Adrenal gland (tissue), 5 donors: ENCODE results near the gene SWI5.

ENCODE experiments used
- POLR2A ChIP-seq, 2 donors: fragments of 450-650 bp; IDR thresholded peaks; one replicate each; pipeline ENCODE4 v1.6.1; 2017; ENCODE audit warnings: antibody characterized with exemption in 2 of 2, mild to moderate bottlenecking in 2 of 2, moderate library complexity in 1 of 2
- TF ChIP-seq, protein P1 (sequence below), 6 experiments: fragments of 450-650 bp in 4 of 6; fragments of 200-600 bp in 2 of 6; sonication (generic) in 1 of 6; IDR thresholded peaks; 1 replicate in 5 of 6; 2 replicates in 1 of 6; pipeline versions ENCODE4 v1.5.1 to v1.8.0; 2016 to 2021; ENCODE audit warnings: antibody characterized with exemption in 6 of 6, mild to moderate bottlenecking in 2 of 6, moderate library complexity in 1 of 6
- donor health status: DM: no; HTN: no; CAD: no.

DNA sequence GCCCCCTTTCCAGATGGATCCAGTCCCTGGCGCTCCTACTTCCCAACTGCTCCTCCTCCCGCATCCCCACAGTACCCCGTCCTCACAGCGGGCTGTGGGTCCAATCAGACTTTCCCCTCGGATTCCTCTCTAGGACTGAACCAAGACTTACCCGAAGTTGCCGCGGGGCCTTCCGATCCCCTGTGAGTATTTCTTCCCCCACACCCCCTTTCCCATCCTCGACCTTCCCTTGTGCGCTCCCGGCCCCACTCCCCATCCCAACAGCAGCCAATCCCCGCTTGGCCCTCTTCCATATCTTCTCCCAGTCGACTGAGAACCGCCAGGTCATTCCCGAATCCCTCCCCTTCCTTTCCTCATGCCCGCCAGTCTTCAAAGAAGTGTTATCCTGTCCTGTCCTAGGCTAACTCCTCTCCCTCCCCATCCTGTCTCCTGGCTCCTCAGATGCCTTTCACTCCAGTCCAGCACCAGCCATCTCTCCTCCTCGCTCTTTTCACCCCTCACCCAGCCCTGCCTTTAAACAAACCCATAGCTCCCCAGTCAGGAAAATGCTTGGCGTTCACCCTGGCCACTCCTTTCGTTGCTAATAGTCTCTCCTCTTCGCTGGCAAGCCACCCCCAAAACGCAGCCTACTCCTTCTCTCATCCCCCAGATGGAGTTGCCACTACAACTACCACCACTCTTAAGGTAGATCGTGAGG is 646 bp downstream of the SWI5 start:
- TF ChIP-seq, protein P1, sequence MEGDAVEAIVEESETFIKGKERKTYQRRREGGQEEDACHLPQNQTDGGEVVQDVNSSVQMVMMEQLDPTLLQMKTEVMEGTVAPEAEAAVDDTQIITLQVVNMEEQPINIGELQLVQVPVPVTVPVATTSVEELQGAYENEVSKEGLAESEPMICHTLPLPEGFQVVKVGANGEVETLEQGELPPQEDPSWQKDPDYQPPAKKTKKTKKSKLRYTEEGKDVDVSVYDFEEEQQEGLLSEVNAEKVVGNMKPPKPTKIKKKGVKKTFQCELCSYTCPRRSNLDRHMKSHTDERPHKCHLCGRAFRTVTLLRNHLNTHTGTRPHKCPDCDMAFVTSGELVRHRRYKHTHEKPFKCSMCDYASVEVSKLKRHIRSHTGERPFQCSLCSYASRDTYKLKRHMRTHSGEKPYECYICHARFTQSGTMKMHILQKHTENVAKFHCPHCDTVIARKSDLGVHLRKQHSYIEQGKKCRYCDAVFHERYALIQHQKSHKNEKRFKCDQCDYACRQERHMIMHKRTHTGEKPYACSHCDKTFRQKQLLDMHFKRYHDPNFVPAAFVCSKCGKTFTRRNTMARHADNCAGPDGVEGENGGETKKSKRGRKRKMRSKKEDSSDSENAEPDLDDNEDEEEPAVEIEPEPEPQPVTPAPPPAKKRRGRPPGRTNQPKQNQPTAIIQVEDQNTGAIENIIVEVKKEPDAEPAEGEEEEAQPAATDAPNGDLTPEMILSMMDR (IDR thresholded peaks at IDR 0.05), result no peak
- no peak for TF ChIP-seq POLR2A (IDR thresholded peaks at IDR 0.05)
